Kidney (tissue), 14 donors: Measurements from ENCODE around the gene SP100. TPM values are rescaled to one million over a fixed set of nuclear protein-coding genes. Genes with fewer than 3 reads are reported as not detected.
"Not testable (repeated sequence)": the region's sequence is repeated elsewhere in the genome, so short reads cannot be mapped to it uniquely, and the experiment has no call there.

Experiments
- DNase-seq, 5 donors: peaks; one replicate each; pipeline ENCODE4 v3.0.0-alpha.2; 2013 to 2020
- FAIRE-seq: peaks from 2 replicates; lab custom pipeline; 2012; peaks lifted over from hg19 to GRCh38; lab: Jason Lieb, UNC
- H3K27ac ChIP-seq, 2 donors: one replicate each; pipeline ENCODE4 v1.7.0; 2013; ENCODE audit warnings: low read depth in 2 of 2, low read length in 2 of 2, inconsistent platforms in 1 of 2
- H3K27me3 ChIP-seq: one replicate; pipeline ENCODE4 v1.7.1; 2013; ENCODE audit warnings: low read length, inconsistent platforms; ENCODE audit not compliant: control insufficient read depth, insufficient read depth
- H3K36me3 ChIP-seq, 3 donors: one replicate each; pipeline versions ENCODE4 v1.7.0 to v1.7.1; 2013; ENCODE audit warnings: low read length in 3 of 3, control low read depth in 1 of 3, inconsistent platforms in 1 of 3; ENCODE audit not compliant: insufficient read depth in 3 of 3, control insufficient read depth in 2 of 3
- H3K4me1 ChIP-seq, 3 donors: one replicate each; pipeline versions ENCODE4 v1.7.0 to v1.7.1; 2013; ENCODE audit warnings: low read length in 3 of 3, inconsistent platforms in 1 of 3, low read depth in 1 of 3; ENCODE audit not compliant: control insufficient read depth in 2 of 3, insufficient read depth in 2 of 3
- H3K4me3 ChIP-seq, 3 donors: one replicate each; pipeline versions ENCODE4 v1.7.0 to v1.8.1; 2013; ENCODE audit warnings: low read length in 3 of 3, control low read depth in 1 of 3, inconsistent platforms in 1 of 3
- H3K9ac ChIP-seq, 3 donors: one replicate each; pipeline versions ENCODE4 v1.7.0 to v1.7.1; 2013; ENCODE audit warnings: low read length in 3 of 3, control low read depth in 1 of 3, inconsistent platforms in 1 of 3
- H3K9me3 ChIP-seq, 3 donors: one replicate each; pipeline versions ENCODE4 v1.7.0 to v1.7.1; 2013; ENCODE audit warnings: low read length in 3 of 3, control low read depth in 1 of 3, inconsistent platforms in 1 of 3; ENCODE audit not compliant: control insufficient read depth in 2 of 3, insufficient read depth in 1 of 3
- intact Hi-C: fragments of 100-400 bp; cut with DNase I; formaldehyde crosslinking; loops from one replicate; pipeline ENCODE4 v1.11.1; 2022
- polyA plus RNA-seq: library from polyadenylated mRNA; stranded (reverse); fragments of 350-450 nt; fragmentation: Illumina TruSeq; extraction: RNeasy Lipid Tissue Mini Kit (QIAGEN cat#74804); gene quantifications from one replicate; pipeline ENCODE4 v1.2.3, GENCODE V29; 2014; ENCODE audit warnings: low read depth, low replicate concordance; ENCODE audit not compliant: insufficient read depth
- total RNA-seq: library from RNA; stranded (reverse); fragmentation: NEBNext Ultra II Directional; extraction: Animal tissue kit (Norgen Biotek cat#: 25700); gene quantifications from one replicate; pipeline ENCODE4 v1.2.1, GENCODE V29; 2021
- TF ChIP-seq, protein P1 (sequence below): IDR thresholded peaks from 3 replicates; pipeline ENCODE4 v1.5.1; 2012; ENCODE audit warnings: mild to moderate bottlenecking, moderate library complexity, borderline replicate concordance; ENCODE audit not compliant: insufficient read depth; ENCODE audit errors: extremely low read depth
- donor health status: control.
- donor health status: control.
- donor health status: control.
- donor health status: control.
- donor health status: control.
- donor health status: DM: yes; HTN: yes; CAD: no.
- donor health status: Normal renal cell carcinoma (clear cell type).

The SP100 gene
- total and polyA plus RNA-seq, 2 donors from 2014 or later: 35.7 to 118 TPM

DNA sequence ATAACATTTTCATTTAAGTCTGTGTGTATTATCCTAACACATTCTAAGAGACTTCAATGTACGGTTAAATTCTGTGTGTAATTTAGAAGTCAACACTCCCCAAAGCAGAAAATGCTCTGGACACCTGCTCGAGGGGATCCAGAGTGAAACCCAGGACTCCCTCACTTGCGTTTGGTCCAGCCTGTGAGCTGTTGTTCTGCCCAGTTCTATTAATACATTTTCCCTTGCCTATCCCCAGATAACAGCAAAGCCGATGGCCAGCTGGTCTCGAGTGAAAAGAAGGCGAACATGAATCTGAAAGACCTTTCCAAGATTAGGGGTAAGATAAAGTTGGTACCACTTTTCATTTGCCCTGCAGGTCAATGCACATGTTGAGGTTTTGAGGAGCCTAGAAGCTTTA lies 31.0 kb upstream of the SP100 start:
- no peak overlapping the region for H3K9ac ChIP-seq
- DNase-seq (no peak), FAIRE-seq (no peak)
- intact Hi-C loops: no loop called here
- no peaks in the 10 kb centered on the region for H3K4me1 ChIP-seq
- no peak overlapping the region for H3K27ac ChIP-seq
- no peaks in the 10 kb centered on the region for H3K27me3 ChIP-seq
- no peak overlapping the region for H3K4me3 ChIP-seq
- H3K9me3 ChIP-seq: no peaks in the 10 kb centered on the region
- H3K36me3 ChIP-seq: peaks cover 0 to 3% (median 0%) of the 10 kb centered on the region in 3 donors
- TF ChIP-seq, protein P1, sequence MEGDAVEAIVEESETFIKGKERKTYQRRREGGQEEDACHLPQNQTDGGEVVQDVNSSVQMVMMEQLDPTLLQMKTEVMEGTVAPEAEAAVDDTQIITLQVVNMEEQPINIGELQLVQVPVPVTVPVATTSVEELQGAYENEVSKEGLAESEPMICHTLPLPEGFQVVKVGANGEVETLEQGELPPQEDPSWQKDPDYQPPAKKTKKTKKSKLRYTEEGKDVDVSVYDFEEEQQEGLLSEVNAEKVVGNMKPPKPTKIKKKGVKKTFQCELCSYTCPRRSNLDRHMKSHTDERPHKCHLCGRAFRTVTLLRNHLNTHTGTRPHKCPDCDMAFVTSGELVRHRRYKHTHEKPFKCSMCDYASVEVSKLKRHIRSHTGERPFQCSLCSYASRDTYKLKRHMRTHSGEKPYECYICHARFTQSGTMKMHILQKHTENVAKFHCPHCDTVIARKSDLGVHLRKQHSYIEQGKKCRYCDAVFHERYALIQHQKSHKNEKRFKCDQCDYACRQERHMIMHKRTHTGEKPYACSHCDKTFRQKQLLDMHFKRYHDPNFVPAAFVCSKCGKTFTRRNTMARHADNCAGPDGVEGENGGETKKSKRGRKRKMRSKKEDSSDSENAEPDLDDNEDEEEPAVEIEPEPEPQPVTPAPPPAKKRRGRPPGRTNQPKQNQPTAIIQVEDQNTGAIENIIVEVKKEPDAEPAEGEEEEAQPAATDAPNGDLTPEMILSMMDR: no peak

DNA sequence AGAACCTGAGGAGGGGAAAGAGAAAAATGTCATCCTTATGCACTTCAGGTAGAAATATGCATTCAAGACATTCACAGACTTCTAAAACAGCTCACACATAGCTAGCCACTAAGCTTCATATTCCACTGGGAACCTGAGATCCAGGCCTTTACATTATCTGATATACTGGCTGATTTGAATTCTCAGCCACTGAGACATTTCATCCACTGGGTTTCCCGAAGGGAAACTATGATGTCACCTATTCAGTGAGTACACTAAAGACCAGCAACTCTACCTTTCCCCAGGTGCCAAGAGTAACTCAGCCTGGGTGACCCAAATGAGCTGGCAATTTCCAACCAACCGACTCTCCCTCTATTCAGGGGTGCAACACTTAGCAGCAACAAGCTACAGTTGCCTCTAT lies 21.7 kb upstream of the SP100 start:
- Histone ChIP-seq H3K36me3 (peaks cover 0 to 4% (median 0%) of the 10 kb centered on the region in 3 donors), H3K27ac (no peak overlapping the region), H3K9ac (no peak overlapping the region), H3K4me3 (no peak overlapping the region), H3K9me3 (peaks cover 0 to 3% (median 0%) of the 10 kb centered on the region in 3 donors), H3K4me1 (no peaks in the 10 kb centered on the region), H3K27me3 (no peaks in the 10 kb centered on the region)
- FAIRE-seq (no peak), DNase-seq (no peak)
- TF ChIP-seq, protein P1: no peak
- intact Hi-C loops: no loop called here

DNA sequence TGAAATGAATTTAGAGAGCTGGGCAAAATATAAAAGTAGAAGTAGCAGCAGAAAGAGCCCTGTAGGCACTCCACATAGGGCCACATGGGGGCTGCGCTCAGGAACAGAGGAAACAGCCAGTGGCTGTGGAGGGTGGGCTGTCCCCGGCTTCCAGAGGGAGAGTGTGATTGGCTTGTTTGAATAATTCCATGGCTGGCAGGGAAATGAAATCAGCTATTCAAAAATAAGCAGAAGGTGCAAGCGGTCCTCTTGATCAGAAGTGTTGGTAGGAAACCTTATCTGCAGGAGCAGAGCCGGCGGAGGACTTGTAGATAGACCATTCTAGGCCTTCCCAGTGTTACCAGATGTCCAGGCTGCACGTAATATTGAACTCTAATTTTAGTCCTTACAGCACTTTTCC lies 17.3 kb upstream of the SP100 start:
- intact Hi-C loops, FAIRE-seq: not testable (repeated sequence)

DNA sequence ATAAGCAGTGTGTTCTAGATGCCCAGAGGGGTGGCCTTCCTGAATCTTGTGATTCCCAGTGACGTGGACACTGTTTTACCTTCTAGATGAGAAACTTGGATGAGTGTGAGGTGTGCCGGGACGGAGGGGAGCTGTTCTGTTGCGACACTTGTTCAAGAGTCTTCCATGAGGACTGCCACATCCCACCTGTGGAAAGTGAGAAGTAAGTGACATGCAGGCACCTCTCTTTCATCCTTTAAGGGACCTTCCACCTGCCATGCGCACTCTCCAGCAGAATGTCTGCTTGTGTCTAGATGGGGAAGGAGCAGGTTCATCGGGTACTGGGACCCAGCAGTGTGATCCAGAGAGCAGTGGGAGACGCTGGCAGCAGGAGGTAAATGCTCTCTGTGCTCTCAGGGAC lies 16.0 kb upstream of the SP100 start:
- Histone ChIP-seq H3K36me3 (no peaks in the 10 kb centered on the region), H3K27ac (no peak overlapping the region), H3K27me3 (no peaks in the 10 kb centered on the region), H3K4me1 (no peaks in the 10 kb centered on the region), H3K9me3 (peaks cover 0 to 3% (median 0%) of the 10 kb centered on the region in 3 donors), H3K9ac (no peak overlapping the region), H3K4me3 (no peak overlapping the region)
- FAIRE-seq: no peak
- TF ChIP-seq, protein P1: no peak
- intact Hi-C loops: no loop called here
- no peak for DNase-seq

More for the DNA sequence above, 17.3 kb upstream of the SP100 start:
- H3K27me3 ChIP-seq, DNase-seq, H3K9me3 ChIP-seq, H3K36me3 ChIP-seq, H3K27ac ChIP-seq, H3K4me3 ChIP-seq, H3K4me1 ChIP-seq, H3K9ac ChIP-seq: not testable (repeated sequence)
